NCI-H1417 (cell line): ENCODE results near the gene ASPA.
"Not testable (repeated sequence)": the region's sequence is repeated elsewhere in the genome, so short reads cannot be mapped to it uniquely, and the experiment has no call there.

Source experiments
- DNase-seq, 3 experiments: peaks; one replicate each; lab custom pipeline; 2025; lab: John Stamatoyannopoulos, UW

ASPA gene

GRCh38 chr17:3475812-3476610 lies at the start of gene ASPA:
TSS of gene ASPA (plus strand) at chr17:3475997. CDS start at chr17:3476160, 163 bp downstream.
- DNase-seq: no peak

GRCh38 chr17:3433215-3433614 lies 42.6 kb upstream of the ASPA start:
- DNase-seq: not testable (repeated sequence)

- DNase-seq: no peak
Measured at GRCh38 chr17:3433741-3434140, 42.1 kb upstream of the ASPA start, which contains the start of gene OR1E2. TSS of gene OR1E2 (minus strand) at chr17:3433841. CDS start at chr17:3433841, 0 bp downstream.

- no peak for DNase-seq
Measured at GRCh38 chr17:3438368-3438767, 37.4 kb upstream of the ASPA start.

- DNase-seq: no peak
Measured at GRCh38 chr17:3440451-3440850, 35.3 kb upstream of the ASPA start.

GRCh38 chr17:3447625-3448024 lies 28.2 kb upstream of the ASPA start:
- DNase-seq: peak in 1 of 3 experiments; percentile 0

- DNase-seq: no peak
Measured at GRCh38 chr17:3448059-3448665, 27.6 kb upstream of the ASPA start.

- not testable (repeated sequence) for DNase-seq
Measured at GRCh38 chr17:3466355-3466754, 9.4 kb upstream of the ASPA start.

- DNase-seq: no peak
Measured at GRCh38 chr17:3469529-3469928, 6.3 kb upstream of the ASPA start.

GRCh38 chr17:3471599-3471998 lies 4.2 kb upstream of the ASPA start, which contains the start of gene SPATA22:
TSS of gene SPATA22 (minus strand) at chr17:3471819. CDS start at chr17:3469325, 2,494 bp downstream.
- DNase-seq: no peak

- no peak for DNase-seq
Measured at GRCh38 chr17:3472137-3472536, 3.7 kb upstream of the ASPA start.

GRCh38 chr17:3474212-3474611 lies 1.6 kb upstream of the ASPA start:
- DNase-seq: no peak

- no peak for DNase-seq
Measured at GRCh38 chr17:3475251-3475685, 529 bp upstream of the ASPA start.

GRCh38 chr17:3479988-3480387 lies 4.2 kb downstream of the ASPA start:
- DNase-seq: no peak

GRCh38 chr17:3482852-3483251 lies 7.1 kb downstream of the ASPA start:
- no peak for DNase-seq

- DNase-seq: no peak
Measured at GRCh38 chr17:3485481-3486068, 9.8 kb downstream of the ASPA start.

- no peak for DNase-seq
Measured at GRCh38 chr17:3497101-3497500, 21.3 kb downstream of the ASPA start.

- no peak for DNase-seq
Measured at GRCh38 chr17:3501344-3501743, 25.5 kb downstream of the ASPA start.

- DNase-seq: no peak
Measured at GRCh38 chr17:3502466-3502865, 26.7 kb downstream of the ASPA start.

GRCh38 chr17:3503285-3503684 lies 27.5 kb downstream of the ASPA start:
- DNase-seq: no peak

GRCh38 chr17:3505008-3505407 lies 29.2 kb downstream of the ASPA start:
- DNase-seq: no peak

GRCh38 chr17:3506054-3506453 lies 30.3 kb downstream of the ASPA start:
- no peak for DNase-seq

- no peak for DNase-seq
Measured at GRCh38 chr17:3507071-3507470, 31.3 kb downstream of the ASPA start.
